HG03432 (cell line): ENCODE data around the gene TGDS.
A peak's percentile ranks its signal among the peaks of the same experiment; 100 is the strongest.

Source experiments
- ATAC-seq: cut with Tn5 transposase; IDR thresholded peaks from one replicate; pipeline ENCODE4 v1.9.1; 2021; ENCODE audit warnings: mild to moderate bottlenecking, moderate library complexity; ENCODE audit not compliant: unreplicated experiment

The TGDS gene

DNA sequence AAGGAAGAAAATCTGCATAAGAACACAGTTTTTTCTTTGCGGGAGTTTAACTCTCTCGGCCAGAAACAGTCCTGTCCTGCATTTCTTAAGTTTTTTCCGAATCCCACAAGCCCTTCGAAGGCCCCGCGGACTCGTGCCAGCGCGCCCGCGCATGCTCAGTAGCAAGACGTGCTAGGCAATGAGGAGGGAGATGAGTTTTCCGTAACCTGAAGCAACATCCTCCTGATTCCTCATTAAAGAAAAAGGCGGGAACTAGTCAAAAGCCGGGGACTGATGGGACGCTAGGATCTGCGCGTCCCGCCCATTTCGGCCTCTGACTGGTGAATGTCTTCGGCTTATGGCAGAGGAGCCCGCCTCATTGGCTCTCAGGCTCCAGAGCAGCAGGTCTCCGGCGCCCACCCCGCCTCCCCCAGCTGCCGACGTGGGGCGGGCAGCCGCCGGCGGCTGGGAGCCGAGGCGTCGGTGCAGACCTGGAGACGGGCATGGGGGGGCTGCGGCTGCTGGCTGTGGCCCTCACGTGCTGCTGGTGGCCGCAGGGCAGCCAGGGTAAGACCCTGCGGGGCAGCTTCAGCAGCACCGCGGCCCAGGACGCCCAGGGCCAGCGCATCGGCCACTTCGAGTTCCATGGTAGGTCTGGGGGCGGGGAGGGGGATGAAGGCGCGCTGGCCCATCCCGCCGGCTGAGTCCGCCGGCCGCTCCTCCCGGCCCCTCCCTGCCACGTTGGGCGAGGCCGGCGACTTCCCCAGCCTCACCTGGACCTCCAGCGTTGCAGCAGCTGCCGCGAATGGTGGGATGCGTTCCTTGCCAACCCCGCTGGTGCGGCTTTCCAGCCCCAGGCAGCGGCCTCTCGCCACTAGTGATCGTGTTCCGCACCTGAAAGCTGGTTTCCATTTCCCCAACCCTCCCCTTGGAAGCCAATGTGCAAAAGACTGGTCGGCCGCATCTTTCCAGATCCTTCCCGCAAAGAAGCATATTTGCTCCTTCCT is 5.8 kb upstream of the TGDS start, which contains the start of gene GPR180:
Gene GPR180, plus strand, starts transcription at position 412 of the 986 bp plus-strand sequence. Its CDS starts 71 bp downstream, at position 483.
- ATAC-seq, result peak; percentile 99

DNA sequence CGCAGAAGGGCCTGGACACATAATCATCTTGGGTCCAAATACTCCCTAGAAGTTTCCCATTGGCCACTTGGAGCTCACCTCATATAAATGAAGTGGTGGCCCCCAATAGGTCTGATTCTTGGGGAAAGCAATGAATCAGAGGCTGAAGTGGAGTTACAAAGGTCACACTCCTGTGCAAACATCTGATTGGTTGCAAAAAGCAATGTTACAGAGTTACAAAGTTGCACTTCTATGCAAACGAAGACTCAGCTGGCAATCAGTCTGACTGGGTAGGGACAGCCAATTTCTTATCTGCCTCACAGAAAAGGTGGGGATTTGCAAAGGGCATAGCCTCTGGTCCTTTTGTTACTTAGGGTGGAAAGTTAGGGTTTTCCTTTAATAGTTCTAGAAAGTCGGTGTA is 3.9 kb upstream of the TGDS start:
- ATAC-seq, result no peak

DNA sequence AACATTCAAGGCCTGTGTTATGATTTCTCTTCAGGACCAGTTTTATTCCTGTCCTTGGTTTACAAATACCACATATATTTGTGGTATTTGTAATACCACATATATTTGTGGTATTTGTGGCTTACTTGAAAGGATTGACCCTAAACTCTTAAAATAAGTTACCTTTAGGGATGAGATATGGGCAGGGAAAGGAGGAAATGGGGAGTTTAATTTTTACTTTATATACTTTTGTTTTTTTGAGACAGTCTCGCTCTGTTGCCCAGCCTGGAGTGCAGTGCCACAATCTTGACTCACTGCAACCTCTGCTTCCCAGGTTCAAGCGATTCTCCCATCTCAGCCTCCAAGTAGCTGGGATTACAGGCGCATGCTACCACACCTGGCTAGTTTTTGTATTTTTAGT is 2.3 kb upstream of the TGDS start:
- ATAC-seq, result no peak

DNA sequence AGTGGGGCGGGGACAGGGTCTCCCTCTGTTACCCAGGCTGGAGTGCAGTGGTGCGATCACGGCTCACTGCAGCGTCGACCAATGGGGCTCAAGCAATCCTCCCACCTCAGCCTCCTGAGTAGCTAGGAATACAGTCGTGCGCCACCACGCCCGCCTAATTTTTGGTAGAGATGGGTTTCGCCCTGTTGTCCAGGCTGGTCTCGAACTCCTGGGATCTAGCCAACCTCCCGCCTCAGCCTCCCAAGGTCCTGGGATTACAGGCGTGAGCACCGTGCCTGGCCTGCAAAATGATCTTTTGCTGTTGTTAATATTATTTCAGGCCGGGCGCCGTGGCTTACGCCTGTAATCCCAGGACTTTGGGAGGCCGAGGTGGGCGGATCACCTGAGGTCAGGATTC is 621 bp upstream of the TGDS start:
- ATAC-seq, result no peak

DNA sequence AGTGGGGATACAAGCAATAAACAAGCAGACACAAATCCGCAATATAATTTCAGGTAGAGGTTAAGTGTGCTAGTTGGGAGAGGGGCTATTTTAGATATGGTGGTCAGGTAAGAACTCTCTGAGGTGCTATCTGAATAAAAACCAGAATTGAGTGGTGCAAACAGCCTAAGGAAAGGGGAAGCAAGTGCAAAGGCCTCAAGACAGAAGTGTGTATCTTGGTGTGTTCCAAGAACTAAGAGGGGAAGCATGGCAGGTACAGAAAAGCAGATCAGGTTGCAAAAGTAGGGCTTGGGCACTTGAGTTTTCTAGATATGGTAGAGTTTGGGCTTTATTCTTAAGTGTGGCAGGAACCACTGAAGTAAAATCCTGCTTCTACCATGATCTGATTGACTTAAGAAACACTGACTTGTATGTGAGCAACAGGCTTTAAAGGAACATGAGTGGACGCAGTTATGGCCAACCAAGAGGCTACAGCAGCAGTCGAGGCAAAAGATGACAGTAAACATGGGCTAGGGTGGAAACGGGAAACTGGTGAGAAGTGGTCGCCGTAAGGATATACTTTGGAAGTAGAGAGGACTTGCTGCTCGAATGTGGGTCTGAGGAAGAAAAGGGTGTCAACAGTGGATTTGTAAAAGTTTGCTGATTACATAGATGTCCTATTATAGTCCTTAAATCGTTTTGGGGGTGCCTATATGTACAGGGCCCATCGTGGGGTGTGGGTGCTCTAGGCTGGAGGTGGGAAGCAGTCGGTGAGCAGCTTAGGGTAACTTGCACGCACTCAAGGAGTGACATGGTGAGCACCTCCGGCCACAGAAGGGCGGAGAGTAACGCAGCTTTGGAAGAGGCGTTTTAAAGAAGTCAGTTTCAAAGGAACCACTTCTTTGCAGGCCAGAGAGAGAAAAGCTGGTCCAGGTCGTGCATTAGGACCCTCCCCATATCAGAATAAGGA is 677 bp downstream of the TGDS start:
- ATAC-seq, result peak; percentile 56

DNA sequence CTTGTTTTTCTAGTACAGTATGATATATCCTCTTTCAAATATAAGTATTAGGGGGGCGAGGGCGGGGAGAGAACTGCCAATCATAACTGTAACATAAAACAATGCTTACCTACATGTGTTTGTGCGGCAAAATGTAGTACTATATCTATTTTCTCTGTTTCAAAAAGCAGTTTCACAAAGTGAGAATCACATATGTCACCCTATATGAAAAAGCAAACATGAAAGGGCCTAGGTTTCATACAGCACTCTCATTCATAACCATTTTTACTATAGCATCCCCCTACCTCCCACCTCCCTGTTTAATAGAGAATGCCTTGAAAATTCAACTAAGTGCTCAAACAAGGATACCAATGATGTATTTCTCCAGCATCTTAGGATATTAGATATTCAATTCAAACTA is 5.2 kb downstream of the TGDS start:
- no peak for ATAC-seq

DNA sequence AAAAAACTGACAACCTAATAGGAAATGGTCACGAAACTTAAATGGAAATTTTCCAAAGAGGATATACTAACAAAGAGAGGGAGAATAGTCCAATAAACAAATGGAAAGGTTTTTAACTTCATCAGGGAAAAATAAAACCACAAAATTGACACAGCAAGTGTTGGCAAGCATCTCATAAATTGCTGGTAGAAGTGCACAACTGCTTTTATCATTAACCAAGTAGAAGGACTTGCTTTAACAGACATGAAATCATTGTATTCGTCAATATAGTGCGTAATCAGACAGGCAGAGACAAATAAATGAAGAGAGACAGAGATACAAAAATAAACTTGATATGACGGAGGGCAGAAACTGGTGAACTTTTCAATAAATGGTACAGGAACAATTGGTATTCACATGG is 7.4 kb downstream of the TGDS start:
- ATAC-seq, result no peak

DNA sequence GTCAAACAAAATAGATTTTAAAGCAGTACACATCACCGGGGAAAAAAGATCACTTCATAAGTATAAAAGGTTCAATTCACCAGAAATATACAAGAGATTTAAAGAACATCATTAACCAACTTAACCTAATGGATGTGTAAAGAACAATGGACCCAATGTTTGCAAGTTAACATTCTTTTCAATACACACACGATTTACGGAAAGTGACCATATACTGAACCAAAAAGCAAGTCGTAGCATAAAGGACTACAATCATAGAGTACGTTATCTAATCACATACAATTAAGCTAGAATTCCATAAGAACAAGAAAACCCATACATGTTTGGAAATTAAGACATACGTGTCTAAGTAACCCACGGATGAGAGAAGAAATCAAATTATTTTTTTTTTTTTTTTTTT is 9.6 kb downstream of the TGDS start:
- ATAC-seq, result no peak

DNA sequence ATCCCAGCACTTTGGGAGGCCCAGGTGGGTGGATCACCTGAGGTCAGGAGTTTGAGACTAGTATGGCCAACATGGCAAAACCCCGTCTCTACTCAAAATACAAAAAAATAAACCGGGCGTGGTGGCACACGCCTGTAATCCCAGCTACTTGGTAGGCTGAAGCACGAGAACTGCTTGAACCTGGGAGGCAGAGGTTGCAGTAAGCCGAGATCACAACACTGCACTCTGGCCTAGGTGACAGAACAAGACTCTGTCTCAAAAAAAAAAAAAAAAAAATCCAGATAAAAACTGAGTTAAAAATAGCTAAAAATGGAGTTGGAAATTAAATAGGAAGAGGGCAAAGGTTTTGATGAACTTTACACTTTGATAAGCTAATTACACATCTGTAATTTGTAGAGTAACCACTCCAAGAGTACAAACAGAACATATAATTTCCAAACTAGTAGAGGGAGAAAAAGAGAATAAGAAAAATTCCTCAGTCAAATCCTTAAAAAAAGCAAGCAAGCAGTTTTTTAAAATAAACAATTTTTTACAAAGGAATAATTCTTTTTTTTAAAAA is 10.3 kb downstream of the TGDS start:
- ATAC-seq, result no peak

DNA sequence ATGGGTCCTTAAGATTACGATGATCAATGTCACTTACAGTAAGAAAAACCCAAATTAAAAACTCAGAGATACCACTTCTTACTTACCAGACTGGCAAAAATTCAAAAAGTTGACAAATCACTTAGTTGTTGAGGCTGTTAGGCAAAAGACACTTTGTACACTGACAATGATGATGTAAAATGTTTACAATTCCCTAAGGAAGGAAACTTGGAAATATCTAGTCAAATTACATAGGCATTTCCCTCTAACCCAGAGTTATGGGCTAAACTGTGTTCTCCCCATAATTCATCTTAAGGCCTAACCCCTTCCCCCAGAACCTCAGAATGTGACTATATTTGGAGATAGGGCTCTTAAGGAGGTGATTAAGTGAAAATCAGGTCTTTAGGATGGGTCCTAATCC is 12.0 kb downstream of the TGDS start:
- ATAC-seq, result no peak

DNA sequence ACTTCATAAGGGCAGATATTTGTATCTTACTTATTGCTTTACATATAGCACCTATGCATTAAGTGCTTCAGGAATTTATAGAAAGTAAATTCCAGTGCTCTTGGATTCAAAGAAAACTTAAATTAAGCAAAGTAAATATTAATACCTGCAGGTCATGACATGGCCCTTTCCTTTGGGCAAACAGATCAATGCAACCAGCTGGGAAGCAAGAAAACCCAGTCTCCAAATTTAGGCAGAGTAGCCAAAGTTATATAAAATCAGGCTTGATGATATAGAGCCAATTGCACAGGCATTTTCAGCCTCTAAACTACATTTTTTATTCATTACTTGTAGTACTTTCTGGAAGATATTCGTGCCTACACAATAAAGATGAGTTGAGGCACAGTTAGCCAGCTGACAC is 16.9 kb downstream of the TGDS start:
- no peak for ATAC-seq

DNA sequence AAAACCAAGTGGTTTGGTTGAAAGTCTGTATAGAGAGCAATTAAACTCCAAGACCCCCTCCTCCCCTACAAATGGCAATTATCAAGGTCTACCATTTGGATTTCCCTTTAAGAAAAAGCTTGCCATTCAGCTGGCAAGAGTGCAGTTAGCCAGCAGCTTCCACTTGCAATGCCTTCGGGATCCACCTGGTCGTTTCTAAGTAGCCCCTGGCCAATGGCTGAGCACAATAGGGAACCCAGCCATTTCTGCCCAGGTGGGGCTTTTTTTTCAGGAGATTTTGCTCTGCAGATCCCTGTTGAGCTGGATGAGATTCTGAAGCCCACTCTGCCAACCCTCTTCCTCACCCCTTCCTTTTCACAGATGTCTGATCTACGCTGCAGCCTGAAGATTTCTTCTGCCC is 26.3 kb downstream of the TGDS start:
- no peak for ATAC-seq

DNA sequence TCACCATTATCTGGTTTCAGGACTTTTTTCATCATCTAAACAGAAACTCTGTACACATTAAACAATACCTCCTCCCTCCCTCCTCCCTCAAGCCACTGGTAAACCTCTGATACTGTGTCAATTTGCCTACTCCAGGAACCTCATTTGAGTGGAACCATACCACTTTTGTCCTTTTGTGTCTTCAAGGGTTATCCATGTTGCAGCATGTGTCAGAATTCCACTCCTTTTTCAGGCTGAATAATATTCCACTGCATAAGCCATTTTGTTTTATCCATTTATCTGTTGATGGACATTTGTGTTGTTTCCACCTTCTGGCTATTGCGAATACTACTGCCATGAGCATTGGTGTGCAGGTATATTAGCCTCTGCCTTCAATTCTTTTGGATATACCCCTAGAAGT is 27.5 kb downstream of the TGDS start:
- no peak for ATAC-seq

DNA sequence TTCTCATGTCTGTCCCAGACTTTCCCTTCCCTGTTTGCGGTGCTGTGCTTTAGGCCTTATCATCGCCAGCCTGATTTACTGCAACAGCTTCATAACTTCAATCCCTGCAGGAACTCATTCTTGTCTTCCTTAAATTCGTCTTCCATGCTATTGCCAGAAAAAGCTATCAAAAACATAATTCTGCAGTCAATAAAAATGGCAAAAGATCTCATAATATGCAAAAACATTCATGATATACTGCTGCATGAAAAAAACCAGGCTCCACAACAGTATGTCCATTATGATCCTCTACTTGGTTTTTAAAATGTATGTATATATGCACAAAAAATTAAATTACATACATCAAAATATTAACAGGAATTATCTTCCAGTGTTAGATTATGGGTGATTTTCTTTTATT is 28.4 kb downstream of the TGDS start:
- ATAC-seq, result no peak

DNA sequence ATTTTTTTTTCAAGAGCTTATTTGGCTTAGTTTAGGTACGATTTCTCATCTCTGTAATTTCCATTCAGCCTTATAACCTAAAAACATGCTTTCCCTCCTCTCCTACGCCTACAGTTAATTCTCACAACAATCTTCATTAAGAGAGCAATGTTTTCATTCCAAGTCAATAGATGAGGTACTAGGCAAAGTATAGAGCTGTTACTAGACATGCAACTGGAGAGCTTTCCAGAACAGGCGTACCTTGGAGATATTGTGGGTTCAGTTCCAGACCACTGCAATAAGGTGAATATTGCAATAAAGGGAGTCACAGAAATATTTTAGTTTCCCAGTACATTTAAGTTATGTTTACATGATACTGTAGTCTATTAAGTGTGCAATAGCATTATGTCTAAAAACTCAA is 34.8 kb downstream of the TGDS start:
- ATAC-seq, result no peak

DNA sequence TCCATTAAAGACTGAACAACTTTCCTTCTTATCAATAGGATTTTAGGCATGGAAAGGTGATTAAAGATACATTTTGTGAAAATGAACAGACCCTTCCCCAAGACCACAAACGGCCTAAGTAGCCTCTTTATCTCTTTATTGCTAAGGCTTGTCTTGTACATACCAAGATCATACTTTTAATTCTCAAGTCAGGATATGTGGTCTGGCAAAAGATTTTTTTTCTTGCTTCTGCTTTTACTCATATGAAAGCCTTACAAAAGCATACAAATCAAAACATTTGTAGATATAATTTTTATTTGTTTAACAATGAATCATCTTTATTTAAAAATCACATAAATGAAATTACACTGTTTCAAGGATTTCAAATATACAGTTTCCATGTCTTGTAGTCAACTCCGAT is 35.8 kb downstream of the TGDS start:
- ATAC-seq, result no peak

DNA sequence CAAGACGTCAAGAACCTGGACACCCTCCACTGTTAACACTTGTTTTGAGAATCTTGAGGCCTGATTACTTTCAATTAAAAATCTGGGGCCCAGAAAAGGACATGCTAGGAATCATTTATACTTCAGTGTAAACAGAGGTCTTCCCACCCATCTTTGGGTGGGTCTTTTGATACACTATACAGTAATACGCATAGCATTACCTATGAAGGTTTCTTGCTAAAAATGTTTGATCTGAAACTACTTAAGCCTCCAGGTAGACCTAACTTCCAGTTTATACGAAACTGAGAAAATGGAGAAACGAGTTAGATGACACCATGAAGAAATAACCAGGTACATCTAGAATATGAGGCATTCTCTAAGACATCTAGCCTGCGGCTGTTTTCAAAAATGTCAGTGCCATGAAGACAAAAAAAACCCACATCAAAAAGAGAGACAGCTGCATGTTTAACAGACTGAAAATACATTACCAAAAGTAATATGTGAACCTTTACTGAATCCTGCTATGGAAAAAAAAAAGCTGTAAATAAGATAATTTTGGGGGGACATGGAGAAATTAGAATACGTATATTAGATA is 36.6 kb downstream of the TGDS start:
- no peak for ATAC-seq

DNA sequence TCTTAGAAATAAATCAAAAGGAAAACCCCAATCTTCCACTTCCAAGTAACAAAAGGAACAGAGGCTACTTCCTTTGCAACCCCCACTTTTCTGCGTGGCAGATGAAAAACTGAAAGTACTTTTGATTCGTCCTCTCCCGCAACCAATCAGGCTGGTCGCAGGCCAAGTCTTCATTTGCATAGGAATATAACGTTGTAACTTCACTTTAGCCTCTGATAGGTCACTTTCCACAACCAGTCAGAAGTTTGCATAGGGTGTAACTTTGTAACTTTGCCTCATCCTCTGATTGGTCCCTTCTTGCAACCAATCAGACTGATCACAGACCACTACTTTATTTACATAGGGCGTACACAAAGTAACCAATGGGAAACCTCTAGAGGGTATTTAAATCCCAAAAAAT is 37.2 kb downstream of the TGDS start:
- no peak for ATAC-seq

DNA sequence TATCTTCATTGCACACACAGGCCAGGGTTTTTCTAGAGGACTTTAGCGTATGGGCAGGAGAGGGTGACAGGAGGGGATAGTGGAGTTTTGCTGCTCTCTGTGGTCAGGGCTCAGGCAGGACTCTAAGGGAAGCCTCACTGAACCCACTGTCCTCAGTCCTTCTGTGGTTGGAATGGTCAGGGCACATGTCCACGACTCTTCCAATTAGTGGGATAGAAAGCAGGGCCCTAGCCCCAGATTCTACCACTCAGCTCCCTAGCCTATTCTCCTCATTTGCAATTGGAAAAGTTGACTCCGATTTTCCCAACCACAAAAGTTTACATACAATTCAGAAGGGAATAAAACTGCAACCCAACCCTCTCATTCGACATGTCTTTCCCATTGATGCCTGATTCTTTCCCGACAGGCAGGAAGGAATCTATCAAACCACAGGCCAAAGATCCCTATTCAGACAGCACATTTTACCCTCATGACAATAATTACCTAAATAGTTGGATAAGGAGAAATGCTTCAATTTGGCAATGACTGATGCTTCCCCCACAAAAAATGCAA is 38.2 kb downstream of the TGDS start:
- no peak for ATAC-seq

DNA sequence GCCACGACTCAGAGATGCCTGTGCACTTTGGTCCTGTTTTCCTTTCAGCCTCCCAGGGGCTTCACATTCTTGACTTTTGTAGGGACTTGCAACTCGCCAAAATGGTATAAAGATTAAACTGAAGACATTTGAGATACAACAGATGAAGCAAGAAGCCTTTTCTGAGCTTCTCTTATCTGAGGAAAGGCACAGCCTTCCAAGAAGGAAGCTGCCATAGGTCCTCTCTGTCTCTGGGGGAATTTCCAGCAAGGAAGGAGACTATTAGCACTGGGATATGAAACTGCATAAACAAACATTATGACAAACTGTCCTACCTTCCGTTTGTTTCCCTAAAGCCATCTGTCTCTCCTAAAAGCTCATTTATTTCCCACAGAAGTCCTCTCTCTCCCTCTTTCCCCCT is 39.3 kb downstream of the TGDS start:
- ATAC-seq, result no peak

DNA sequence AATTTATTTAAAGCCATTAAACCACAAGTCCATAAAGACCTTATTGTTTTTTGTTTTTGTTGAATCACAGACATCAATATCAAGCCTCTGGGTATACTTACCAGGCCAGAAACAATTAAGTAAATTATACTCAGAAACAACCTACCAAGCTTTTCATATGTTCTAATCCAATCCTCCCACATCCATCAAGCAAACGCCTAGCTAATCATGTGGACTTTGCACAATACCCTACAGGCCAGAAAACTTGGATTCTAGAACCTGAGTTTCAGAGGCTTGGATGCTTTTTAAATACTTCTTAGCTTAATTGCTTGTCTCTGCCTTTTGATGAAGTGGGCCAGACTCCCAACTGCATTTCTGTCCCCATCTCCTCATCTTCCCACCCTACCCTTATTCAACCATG is 39.9 kb downstream of the TGDS start:
- no peak for ATAC-seq
